HG03045 (cell line): Measurements from ENCODE around the gene GFRA1.
"Not testable (repeated sequence)": the region's sequence is repeated elsewhere in the genome, so short reads cannot be mapped to it uniquely, and the experiment has no call there.

ENCODE experiments used
- ATAC-seq: cut with Tn5 transposase; IDR thresholded peaks from one replicate; pipeline ENCODE4 v1.9.1; 2021; ENCODE audit warnings: mild to moderate bottlenecking, moderate library complexity; ENCODE audit not compliant: unreplicated experiment

Gene GFRA1

DNA sequence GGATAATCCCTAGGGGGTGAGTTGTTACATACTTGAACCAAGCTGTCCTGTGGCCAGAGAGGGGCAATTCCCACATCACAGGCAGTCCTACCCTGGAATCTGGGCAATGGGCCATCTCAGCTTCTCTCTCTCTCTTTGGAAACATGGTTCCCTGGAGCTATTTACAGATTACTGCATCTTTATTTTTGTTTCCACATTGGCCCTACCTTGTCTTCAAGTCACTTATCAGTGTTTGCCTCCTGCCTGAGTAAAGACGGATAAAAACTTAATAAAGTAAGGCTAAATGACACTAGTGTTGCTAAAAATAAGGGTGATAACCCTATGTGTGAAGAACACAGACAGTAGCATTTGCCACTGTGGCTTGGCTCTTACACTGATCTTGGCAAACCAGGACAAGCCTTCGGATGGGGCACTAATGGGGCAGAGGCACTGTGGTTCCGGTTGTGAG is 228.2 kb downstream of the GFRA1 start:
- no peak for ATAC-seq

- no peak for ATAC-seq
These were observed 229.1 kb downstream of the GFRA1 start for GRCh38 chr10:116043861-116044260.

- no peak for ATAC-seq
These were observed 229.7 kb downstream of the GFRA1 start for GRCh38 chr10:116043304-116043703.

DNA sequence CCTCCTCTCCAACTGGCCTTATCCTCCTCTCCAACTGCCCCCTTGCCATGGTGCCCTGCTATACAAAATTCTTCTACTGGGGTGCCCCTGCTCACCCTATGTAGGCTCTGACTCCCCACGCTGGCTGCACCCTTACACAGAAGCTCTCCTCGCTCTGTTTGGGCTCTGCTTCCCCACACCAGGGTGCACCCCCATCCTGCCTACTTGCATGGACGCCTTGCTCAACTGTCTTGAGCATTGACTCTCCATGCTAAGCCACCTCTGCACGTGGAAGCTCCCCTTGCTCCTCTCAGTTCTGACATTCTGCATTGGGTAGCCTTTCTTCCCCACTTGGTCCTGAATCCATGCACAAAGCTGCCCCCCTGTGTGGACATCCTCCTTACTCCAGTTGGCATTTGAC is 231.1 kb downstream of the GFRA1 start:
- no peak for ATAC-seq

DNA sequence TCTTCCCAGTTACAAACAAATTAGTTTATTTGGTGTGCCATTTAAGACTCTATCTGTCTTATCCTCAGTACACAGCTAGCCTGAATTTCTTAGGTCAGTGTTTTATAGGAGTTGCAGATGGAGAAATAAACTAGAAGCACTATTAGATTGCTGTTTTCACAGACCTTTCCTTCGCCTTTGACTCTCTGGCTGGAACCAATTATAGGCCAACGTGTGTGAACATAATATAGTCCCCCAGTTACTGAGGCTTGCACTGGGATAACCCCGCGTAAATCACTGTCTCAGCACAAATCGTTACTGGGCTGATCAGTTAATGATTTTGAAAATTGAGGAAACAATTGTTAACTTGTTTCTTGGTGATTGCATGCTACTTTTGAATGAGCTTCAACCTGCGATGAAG is 233.4 kb downstream of the GFRA1 start:
- ATAC-seq: no peak

GRCh38 chr10:116038259-116038658 is 234.7 kb downstream of the GFRA1 start:
- ATAC-seq: no peak

- not testable (repeated sequence) for ATAC-seq
These were observed 237.6 kb downstream of the GFRA1 start for GRCh38 chr10:116035406-116035805.

DNA sequence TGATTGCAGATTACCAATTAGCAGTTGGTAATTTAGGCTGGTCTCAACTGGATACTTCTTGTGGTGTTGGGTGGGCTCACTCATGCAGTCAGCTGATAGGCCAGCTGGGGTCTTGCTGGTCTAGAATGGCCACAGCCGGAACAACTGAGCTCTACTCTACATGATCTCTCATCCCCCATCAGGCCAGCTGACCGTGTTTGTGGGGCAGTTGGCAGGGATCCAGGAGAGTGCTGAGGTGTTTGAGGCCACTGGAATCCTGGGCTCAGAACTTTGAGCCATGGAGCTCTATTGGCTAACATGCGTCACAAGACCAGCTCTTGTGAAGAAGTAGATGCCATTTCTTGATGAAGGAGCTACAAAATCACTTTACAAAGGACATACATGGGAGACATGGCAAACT is 242.4 kb downstream of the GFRA1 start:
- ATAC-seq: no peak

DNA sequence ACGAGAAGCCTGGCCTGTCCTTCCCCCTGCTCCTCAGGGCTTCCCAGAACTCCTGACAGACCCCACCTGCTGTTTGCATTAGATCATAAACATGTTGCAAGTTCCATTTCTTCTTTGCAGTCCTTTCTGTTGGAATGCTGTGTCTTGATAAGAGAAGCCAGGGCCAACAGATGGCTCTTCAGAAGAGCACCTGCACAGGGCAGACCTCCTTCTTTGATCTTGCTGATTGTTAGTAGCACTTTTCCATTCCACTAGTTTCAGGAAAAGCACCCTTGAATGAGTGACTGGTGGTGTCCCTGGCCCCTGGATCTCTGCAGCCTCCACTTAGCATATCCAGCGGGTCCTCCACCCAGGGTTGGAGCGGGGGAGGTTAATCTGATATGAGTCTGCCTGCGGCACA is 243.2 kb downstream of the GFRA1 start:
- ATAC-seq: no peak

GRCh38 chr10:116027355-116027754 is 245.7 kb downstream of the GFRA1 start:
- no peak for ATAC-seq

DNA sequence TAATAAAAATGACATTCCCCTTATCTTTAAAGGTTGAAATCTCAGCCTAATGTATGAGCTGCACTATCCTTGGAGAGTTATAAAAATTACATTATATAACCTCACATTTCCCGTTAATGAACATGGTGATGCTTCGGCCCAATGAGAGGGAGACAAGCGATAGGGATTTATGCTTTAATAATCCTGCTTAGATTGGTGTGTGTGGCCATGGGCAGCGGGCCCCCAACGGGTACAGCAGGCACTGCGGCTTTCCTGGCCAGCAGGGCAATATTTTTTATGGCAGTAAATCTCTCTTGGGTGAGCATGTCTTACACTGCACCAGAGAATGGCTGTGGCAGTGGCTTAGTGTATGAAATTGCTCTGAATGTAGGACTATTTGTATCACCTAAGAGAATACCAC is 246.3 kb downstream of the GFRA1 start:
- ATAC-seq: no peak

GRCh38 chr10:116026315-116026714 is 246.7 kb downstream of the GFRA1 start:
- no peak for ATAC-seq

DNA sequence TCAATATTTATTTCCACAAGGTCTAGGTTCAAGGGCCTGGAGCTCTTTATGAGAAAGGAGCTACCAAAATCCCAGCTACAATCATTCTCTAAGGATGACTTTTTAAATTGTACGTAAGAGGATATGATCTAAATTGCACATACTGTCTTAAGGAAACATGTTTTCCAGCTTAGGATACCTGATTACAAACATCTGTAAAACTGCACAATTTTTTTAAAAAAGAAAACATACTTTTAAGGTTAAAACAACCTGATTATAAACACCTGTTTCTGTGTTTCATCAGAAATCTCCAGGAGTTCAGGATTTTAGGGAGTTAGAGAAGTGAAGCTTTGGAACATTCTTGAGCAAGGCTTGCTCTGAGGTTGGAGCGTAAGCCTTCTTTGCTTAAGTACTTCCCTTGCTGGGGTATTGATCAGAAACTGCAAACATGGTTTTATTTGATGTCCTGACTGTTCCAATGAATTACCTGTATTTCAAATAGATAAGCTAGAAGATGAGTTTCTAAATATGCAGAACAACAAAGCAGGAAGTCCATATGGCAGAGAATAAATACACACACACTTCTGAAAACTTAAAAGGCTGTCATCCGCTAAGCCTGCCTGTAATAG is 248.6 kb downstream of the GFRA1 start:
- ATAC-seq: no peak

DNA sequence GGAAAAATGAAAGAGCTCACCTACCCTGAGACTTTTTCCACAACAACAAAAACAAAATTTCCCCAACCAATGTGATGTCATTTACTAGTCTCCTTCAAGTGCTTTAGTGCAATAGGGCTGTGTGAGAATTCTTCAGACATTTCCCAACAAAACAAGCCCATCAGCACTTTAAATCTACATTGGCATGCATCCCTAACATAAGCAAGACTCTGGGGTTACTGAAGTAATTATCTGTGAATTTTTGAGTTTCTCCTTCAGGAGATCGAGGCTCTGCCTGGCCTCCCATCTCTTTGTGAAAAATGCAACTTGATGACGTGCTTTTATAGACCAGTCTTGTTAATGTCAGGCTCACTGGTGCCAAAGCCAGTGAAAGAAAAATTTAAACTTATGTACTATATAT is 255.6 kb downstream of the GFRA1 start:
- ATAC-seq: no peak

- no peak for ATAC-seq
These were observed 257.2 kb downstream of the GFRA1 start for GRCh38 chr10:116015583-116016333.

- no peak for ATAC-seq
These were observed 258.0 kb downstream of the GFRA1 start for GRCh38 chr10:116014871-116015582.

- no peak for ATAC-seq
These were observed 258.7 kb downstream of the GFRA1 start for GRCh38 chr10:116014326-116014725.

DNA sequence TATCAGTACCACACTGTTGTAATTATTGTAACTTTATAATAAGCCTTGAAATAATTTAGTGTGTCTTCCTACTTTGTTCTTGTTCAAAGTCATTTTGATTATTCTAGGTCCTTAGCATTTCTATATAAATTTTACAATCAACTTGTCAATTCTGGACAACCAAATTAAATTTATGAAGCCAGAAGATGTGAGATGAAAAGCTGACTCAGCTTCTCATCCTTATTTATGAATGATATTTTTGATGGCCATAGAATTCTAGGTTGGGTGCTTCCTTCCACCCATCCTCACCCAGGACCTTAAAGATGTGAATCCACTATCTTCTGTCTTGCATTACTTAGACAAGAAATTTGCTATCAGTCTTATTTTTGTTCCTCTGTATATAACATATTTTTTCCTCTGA is 261.1 kb downstream of the GFRA1 start:
- no peak for ATAC-seq

GRCh38 chr10:116007256-116007891 is 265.6 kb downstream of the GFRA1 start:
- ATAC-seq: no peak
